GM23248 (cell line): Measurements from ENCODE around the gene DGAT2.

ENCODE experiments used
- EZH2 ChIP-seq: fragments of 200-600 bp; sonication (generic); IDR thresholded peaks from 2 replicates; pipeline ENCODE4 v1.6.1; 2018; ENCODE audit warnings: antibody characterized with exemption, mild to moderate bottlenecking; ENCODE audit not compliant: insufficient read depth, poor library complexity, severe bottlenecking
- EZH2phosphoT487 ChIP-seq: fragments of 200-600 bp; sonication (generic); IDR thresholded peaks from 2 replicates; pipeline ENCODE4 v1.6.1; 2018; ENCODE audit warnings: antibody characterized with exemption, moderate library complexity, mild to moderate bottlenecking, low read depth; ENCODE audit not compliant: insufficient read depth

DNA sequence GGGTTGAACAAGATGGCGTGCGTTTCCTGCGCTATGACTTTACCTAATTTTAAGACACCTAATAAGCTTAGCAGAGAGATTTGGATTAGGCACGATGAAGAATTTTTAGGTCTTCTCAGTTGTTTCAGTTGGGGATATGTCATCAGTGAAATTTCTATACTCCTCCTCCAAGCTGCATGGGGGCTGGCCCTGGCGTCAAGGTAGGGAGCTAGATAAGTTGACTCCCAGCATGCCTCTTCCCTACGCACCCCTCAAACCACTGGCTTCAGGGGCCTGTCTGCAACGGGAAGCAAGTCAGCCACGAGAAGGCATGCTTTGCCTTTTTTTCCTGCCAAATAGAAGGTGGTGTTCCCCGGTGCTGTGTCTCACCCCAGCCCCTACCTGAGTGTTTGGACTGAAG, 13.3 kb downstream of the DGAT2 start:
- TF ChIP-seq EZH2phosphoT487 (no peak), EZH2 (no peak)
